HepG2 (cell line): ENCODE data around the gene RBM28. TPM values are rescaled to one million over a fixed set of nuclear protein-coding genes. Genes with fewer than 3 reads are reported as not detected.

ENCODE experiments used
- ATM ChIP-seq: fragments of 450-650 bp; IDR thresholded peaks from 2 replicates; pipeline ENCODE4 v1.7.1; 2017; ENCODE audit warnings: mild to moderate bottlenecking, borderline replicate concordance
- FLYWCH1 ChIP-seq: sonication (generic); formaldehyde crosslinking; IDR thresholded peaks from 2 replicates; pipeline ENCODE4 v1.8.1; 2023; ENCODE audit warnings: mild to moderate bottlenecking, missing genetic modification reagents
- FOXK2 ChIP-seq: fragments of 450-650 bp; IDR thresholded peaks from 2 replicates; pipeline ENCODE4 v1.6.1; 2016
- HNF4G ChIP-seq, 2 experiments: sonication (generic) in 1 of 2; formaldehyde crosslinking in 1 of 2; IDR thresholded peaks; 2 replicates each; pipeline versions ENCODE4 v1.4.0 to v1.6.1; 2011 to 2020; ENCODE audit warnings: borderline replicate concordance in 2 of 2, low read depth in 2 of 2, mild to moderate bottlenecking in 2 of 2, low read length in 1 of 2, missing genetic modification reagents in 1 of 2, moderate library complexity in 1 of 2
- HOXA7 ChIP-seq: sonication (generic); formaldehyde crosslinking; IDR thresholded peaks from 2 replicates; pipeline ENCODE4 v1.8.1; 2022; ENCODE audit warnings: mild to moderate bottlenecking, missing genetic modification reagents, moderate library complexity
- JUND ChIP-seq: sonication (generic); formaldehyde crosslinking; IDR thresholded peaks from 2 replicates; pipeline ENCODE4 v1.8.0; 2022; ENCODE audit warnings: mild to moderate bottlenecking, missing genetic modification reagents
- THYN1 ChIP-seq: sonication (generic); formaldehyde crosslinking; IDR thresholded peaks from 2 replicates; pipeline ENCODE4 v1.8.1; 2023; ENCODE audit warnings: low read depth, mild to moderate bottlenecking, moderate library complexity, missing genetic modification reagents, borderline replicate concordance
- ZBTB21 ChIP-seq: sonication (generic); formaldehyde crosslinking; IDR thresholded peaks from 2 replicates; pipeline ENCODE4 v1.4.0; 2020; ENCODE audit warnings: missing genetic modification reagents
- ZNF232 ChIP-seq: sonication (generic); formaldehyde crosslinking; IDR thresholded peaks from 2 replicates; pipeline ENCODE4 v1.4.0; 2020; ENCODE audit warnings: missing genetic modification reagents, borderline replicate concordance
- ZNF274 ChIP-seq: sonication (generic); formaldehyde crosslinking; IDR thresholded peaks from 2 replicates; pipeline ENCODE4 v1.5.1; 2020; ENCODE audit warnings: mild to moderate bottlenecking, missing genetic modification reagents
- ZSCAN12 ChIP-seq: sonication (generic); formaldehyde crosslinking; IDR thresholded peaks from 2 replicates; pipeline ENCODE4 v1.9.0; 2021; ENCODE audit warnings: mild to moderate bottlenecking, missing genetic modification reagents
- polyA plus RNA-seq, 8 experiments: library from polyadenylated mRNA; depleted of rRNA in 3 of 8; stranded (reverse) in 7 of 8; unstranded in 1 of 8; fragments of >200 nt; fragmentation: Illumina TruSeq in 4 of 8; extraction: Trizol in 4 of 8; gene quantifications; 2 replicates each; pipeline versions ENCODE4 v1.2.1 to v1.2.3, GENCODE V29; 2011 to 2016; ENCODE audit warnings: low read depth in 4 of 8, missing spikeins in 1 of 8, mixed read lengths in 1 of 8; ENCODE audit not compliant: insufficient read depth in 1 of 8
- total RNA-seq, 5 experiments: library from RNA; depleted of rRNA; stranded (reverse); fragments of >200 nt; fragmentation: Illumina TruSeq; extraction: Trizol; gene quantifications; 2 replicates each; pipeline ENCODE4 v1.2.3, GENCODE V29; 2016; ENCODE audit warnings: low read depth in 1 of 5
- TF ChIP-seq, protein P1 (sequence below), 2 experiments: sonication (generic) in 1 of 2; formaldehyde crosslinking in 1 of 2; IDR thresholded peaks; 2 replicates each; pipeline versions ENCODE4 v1.6.1 to v1.9.0; 2014 to 2022; ENCODE audit warnings: antibody characterized with exemption in 1 of 2, borderline replicate concordance in 1 of 2, inconsistent platforms in 1 of 2, low read depth in 1 of 2, missing genetic modification reagents in 1 of 2
- TF ChIP-seq, protein P2 (sequence below): sonication (generic); formaldehyde crosslinking; IDR thresholded peaks from 2 replicates; pipeline ENCODE4 v1.5.0; 2020; ENCODE audit warnings: mild to moderate bottlenecking, missing genetic modification reagents, borderline replicate concordance
- TF ChIP-seq, protein P3 (sequence below): sonication (generic); formaldehyde crosslinking; IDR thresholded peaks from 2 replicates; pipeline ENCODE4 v1.5.1; 2020; ENCODE audit warnings: missing genetic modification reagents, mild to moderate bottlenecking, borderline replicate concordance

The RBM28 gene
- total and polyA plus RNA-seq, 2 of the 13 experiments (the other 11 are each of a cell fraction or from before 2014, with no cell fraction given), result 20.5 to 49.0 TPM

DNA sequence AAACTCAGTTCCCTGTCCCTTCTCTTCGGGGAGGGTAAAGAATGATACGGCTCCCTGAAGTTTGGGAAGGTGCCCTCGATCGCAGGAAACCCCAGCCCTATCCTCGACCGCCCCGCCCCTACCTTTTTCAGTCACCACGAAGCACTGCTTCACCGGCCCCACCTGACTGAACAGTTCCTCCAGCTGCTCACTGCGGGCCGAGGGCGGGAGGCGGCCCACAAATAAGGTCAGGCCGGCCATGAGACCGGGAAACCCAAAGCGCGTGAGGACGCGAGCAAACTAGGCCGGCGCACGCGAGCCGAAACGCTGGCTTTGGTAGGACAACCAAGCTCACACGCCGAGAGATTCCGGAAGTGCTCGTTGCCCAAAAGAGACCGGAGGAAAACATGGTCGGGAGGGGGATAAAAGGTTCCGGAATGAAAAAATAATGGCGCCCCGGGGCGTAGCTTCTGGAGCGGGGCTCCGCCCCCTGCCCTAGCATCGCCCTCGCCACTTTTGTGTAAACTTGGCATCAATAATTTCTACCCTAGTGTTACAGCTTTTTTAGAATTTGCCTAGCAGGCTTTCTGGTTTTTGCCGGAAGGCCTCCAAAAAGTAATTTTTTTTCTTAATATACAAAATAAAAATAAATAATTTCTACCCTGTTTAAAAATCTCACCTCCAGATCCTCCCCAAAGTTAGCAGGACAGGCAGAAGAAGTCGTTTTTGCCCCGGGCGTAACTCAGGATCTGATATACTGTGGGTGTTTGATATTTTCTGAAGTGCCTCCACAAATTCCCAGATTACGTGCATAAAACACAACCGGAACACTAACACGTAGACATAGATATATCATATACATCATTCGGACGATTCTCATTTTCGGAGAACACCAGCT lies at the start of gene RBM28 (continued):
- TF ChIP-seq ZNF232 (peak; percentile 98), ATM (no peak), HOXA7 (CRISPR knock-in tag) (peak; percentile 93; the same call in 1 of the 2 replicates), ZBTB21 (CRISPR knock-in tag) (peak; percentile 54; the same call in 1 of the 2 replicates), HNF4G (IDR thresholded peaks at IDR 0.05; ENCODE audit: borderline replicate concordance, low read depth, low read length) (no peak), HNF4G (CRISPR knock-in tag; IDR thresholded peaks at IDR 0.05; ENCODE audit: borderline replicate concordance, low read depth) (no peak), FOXK2 (peak; percentile 16; the same call in 1 of the 2 replicates), ZSCAN12 (CRISPR knock-in tag) (peak; percentile 96), THYN1 (CRISPR knock-in tag) (peak; percentile 99; the same call in 1 of the 2 replicates), FLYWCH1 (CRISPR knock-in tag) (peak; percentile 99), ZNF274 (CRISPR knock-in tag) (peak; percentile 100), JUND (peak; percentile 71; the same call in 1 of the 2 replicates)
- TF ChIP-seq, protein P1, sequence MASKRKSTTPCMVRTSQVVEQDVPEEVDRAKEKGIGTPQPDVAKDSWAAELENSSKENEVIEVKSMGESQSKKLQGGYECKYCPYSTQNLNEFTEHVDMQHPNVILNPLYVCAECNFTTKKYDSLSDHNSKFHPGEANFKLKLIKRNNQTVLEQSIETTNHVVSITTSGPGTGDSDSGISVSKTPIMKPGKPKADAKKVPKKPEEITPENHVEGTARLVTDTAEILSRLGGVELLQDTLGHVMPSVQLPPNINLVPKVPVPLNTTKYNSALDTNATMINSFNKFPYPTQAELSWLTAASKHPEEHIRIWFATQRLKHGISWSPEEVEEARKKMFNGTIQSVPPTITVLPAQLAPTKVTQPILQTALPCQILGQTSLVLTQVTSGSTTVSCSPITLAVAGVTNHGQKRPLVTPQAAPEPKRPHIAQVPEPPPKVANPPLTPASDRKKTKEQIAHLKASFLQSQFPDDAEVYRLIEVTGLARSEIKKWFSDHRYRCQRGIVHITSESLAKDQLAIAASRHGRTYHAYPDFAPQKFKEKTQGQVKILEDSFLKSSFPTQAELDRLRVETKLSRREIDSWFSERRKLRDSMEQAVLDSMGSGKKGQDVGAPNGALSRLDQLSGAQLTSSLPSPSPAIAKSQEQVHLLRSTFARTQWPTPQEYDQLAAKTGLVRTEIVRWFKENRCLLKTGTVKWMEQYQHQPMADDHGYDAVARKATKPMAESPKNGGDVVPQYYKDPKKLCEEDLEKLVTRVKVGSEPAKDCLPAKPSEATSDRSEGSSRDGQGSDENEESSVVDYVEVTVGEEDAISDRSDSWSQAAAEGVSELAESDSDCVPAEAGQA (IDR thresholded peaks at IDR 0.05; ENCODE audit: low read depth), result peak; percentile 85
- TF ChIP-seq, protein P1 (CRISPR knock-in tag; IDR thresholded peaks at IDR 0.05; ENCODE audit: borderline replicate concordance), result peak; percentile 98
- TF ChIP-seq, protein P2, sequence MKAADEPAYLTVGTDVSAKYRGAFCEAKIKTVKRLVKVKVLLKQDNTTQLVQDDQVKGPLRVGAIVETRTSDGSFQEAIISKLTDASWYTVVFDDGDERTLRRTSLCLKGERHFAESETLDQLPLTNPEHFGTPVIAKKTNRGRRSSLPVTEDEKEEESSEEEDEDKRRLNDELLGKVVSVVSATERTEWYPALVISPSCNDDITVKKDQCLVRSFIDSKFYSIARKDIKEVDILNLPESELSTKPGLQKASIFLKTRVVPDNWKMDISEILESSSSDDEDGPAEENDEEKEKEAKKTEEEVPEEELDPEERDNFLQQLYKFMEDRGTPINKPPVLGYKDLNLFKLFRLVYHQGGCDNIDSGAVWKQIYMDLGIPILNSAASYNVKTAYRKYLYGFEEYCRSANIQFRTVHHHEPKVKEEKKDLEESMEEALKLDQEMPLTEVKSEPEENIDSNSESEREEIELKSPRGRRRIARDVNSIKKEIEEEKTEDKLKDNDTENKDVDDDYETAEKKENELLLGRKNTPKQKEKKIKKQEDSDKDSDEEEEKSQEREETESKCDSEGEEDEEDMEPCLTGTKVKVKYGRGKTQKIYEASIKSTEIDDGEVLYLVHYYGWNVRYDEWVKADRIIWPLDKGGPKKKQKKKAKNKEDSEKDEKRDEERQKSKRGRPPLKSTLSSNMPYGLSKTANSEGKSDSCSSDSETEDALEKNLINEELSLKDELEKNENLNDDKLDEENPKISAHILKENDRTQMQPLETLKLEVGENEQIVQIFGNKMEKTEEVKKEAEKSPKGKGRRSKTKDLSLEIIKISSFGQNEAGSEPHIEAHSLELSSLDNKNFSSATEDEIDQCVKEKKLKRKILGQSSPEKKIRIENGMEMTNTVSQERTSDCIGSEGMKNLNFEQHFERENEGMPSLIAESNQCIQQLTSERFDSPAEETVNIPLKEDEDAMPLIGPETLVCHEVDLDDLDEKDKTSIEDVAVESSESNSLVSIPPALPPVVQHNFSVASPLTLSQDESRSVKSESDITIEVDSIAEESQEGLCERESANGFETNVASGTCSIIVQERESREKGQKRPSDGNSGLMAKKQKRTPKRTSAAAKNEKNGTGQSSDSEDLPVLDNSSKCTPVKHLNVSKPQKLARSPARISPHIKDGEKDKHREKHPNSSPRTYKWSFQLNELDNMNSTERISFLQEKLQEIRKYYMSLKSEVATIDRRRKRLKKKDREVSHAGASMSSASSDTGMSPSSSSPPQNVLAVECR (CRISPR knock-in tag), result peak; percentile 97
- TF ChIP-seq, protein P3, sequence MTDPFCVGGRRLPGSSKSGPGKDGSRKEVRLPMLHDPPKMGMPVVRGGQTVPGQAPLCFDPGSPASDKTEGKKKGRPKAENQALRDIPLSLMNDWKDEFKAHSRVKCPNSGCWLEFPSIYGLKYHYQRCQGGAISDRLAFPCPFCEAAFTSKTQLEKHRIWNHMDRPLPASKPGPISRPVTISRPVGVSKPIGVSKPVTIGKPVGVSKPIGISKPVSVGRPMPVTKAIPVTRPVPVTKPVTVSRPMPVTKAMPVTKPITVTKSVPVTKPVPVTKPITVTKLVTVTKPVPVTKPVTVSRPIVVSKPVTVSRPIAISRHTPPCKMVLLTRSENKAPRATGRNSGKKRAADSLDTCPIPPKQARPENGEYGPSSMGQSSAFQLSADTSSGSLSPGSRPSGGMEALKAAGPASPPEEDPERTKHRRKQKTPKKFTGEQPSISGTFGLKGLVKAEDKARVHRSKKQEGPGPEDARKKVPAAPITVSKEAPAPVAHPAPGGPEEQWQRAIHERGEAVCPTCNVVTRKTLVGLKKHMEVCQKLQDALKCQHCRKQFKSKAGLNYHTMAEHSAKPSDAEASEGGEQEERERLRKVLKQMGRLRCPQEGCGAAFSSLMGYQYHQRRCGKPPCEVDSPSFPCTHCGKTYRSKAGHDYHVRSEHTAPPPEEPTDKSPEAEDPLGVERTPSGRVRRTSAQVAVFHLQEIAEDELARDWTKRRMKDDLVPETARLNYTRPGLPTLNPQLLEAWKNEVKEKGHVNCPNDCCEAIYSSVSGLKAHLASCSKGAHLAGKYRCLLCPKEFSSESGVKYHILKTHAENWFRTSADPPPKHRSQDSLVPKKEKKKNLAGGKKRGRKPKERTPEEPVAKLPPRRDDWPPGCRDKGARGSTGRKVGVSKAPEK (CRISPR knock-in tag), result no peak
